ENCODE data around the gene SMAP1.

Gene SMAP1

GRCh38 chr6:70724524-70724923 lies 56.8 kb downstream of the SMAP1 start:
- ChIA-PET CTCF (interaction anchor here (0.6 kb wide), 2 partner anchors 370 to 511 kb away, joined by 3 read pairs; no protein-coding TSS in a partner anchor), POLR2A (ENCODE audit: low non-redundant PET) (no interaction called here)
- TF ChIP-seq CTCF (conservative IDR thresholded peaks at IDR 0.05; ENCODE audit: low read depth), result no peak
- no peak overlapping the region for H3K27ac ChIP-seq
- no peak for DNase-seq (ENCODE audit: low spot score)

GRCh38 chr6:70725817-70726415 lies 58.2 kb downstream of the SMAP1 start:
- CTCF ChIA-PET, result interaction anchor here (0.5 to 0.6 kb wide), 2 partner anchors 297 to 887 kb away, joined by 3 to 4 read pairs; no protein-coding TSS in a partner anchor
- DNase-seq (ENCODE audit: low spot score), result no peak
- POLR2A ChIA-PET (ENCODE audit: low non-redundant PET), result no interaction called here
- no peak overlapping the region for H3K27ac ChIP-seq
- no peak for TF ChIP-seq CTCF (conservative IDR thresholded peaks at IDR 0.05; ENCODE audit: low read depth)

GRCh38 chr6:70734381-70734780 lies 66.7 kb downstream of the SMAP1 start:
- DNase-seq (ENCODE audit: low spot score), result no peak
- POLR2A ChIA-PET (ENCODE audit: low non-redundant PET), result no interaction called here
- CTCF ChIA-PET, result interaction anchor here (0.7 kb wide), 1 partner anchor 800 kb away, joined by 4 read pairs; no protein-coding TSS in a partner anchor

GRCh38 chr6:70734979-70735378 lies 67.3 kb downstream of the SMAP1 start:
- ChIA-PET POLR2A (ENCODE audit: low non-redundant PET) (no interaction called here), CTCF (no interaction called here)
- no peak for TF ChIP-seq CTCF (conservative IDR thresholded peaks at IDR 0.05; ENCODE audit: low read depth)
- DNase-seq (ENCODE audit: low spot score), result no peak
- no peak overlapping the region for H3K27ac ChIP-seq

More at GRCh38 chr6:70734381-70734780, 66.7 kb downstream of the SMAP1 start:
- no peak overlapping the region for H3K27ac ChIP-seq
- TF ChIP-seq CTCF (conservative IDR thresholded peaks at IDR 0.05; ENCODE audit: low read depth), result no peak

- POLR2A ChIA-PET (ENCODE audit: low non-redundant PET), result interaction anchor here (0.6 kb wide), 1 partner anchor 232 kb away, joined by 3 read pairs; no protein-coding TSS in a partner anchor
- no peak for DNase-seq (ENCODE audit: low spot score)
- no peak overlapping the region for H3K27ac ChIP-seq
- CTCF ChIA-PET, result interaction anchor here (0.6 kb wide), 1 partner anchor 444 kb away, joined by 4 read pairs; no protein-coding TSS in a partner anchor
- TF ChIP-seq CTCF (conservative IDR thresholded peaks at IDR 0.05; ENCODE audit: low read depth), result no peak
These were observed 67.8 kb downstream of the SMAP1 start for GRCh38 chr6:70735513-70735912.

GRCh38 chr6:70738028-70738427 lies 70.3 kb downstream of the SMAP1 start:
- TF ChIP-seq CTCF (conservative IDR thresholded peaks at IDR 0.05; ENCODE audit: low read depth), result no peak
- ChIA-PET POLR2A (ENCODE audit: low non-redundant PET) (interaction anchor here (0.7 kb wide), 1 partner anchor 21 kb away, joined by 6 read pairs; no protein-coding TSS in a partner anchor), CTCF (no interaction called here)
- no peak for DNase-seq (ENCODE audit: low spot score)
- H3K27ac ChIP-seq, result no peak overlapping the region
